OCI-LY7 (cell line): Measurements from ENCODE around the gene PIK3AP1. TPM values are rescaled to one million over a fixed set of nuclear protein-coding genes. Genes with fewer than 3 reads are reported as not detected.

ENCODE experiments used
- BruUV-seq: library from RNA; stranded (reverse); fragments of 400-500 nt; replicated peaks from 2 replicates; lab custom pipeline; 2021; lab: Mats Ljungman, UMichigan
- CTCF ChIA-PET: fragments of 300-600 bp; sonication (Branson Sonifier 250); formaldehyde crosslinking; loops from one replicate; lab custom pipeline; 2022; ENCODE audit warnings: antibody characterized with exemption; ENCODE audit not compliant: unreplicated experiment; lab: Charles Lee
- POLR2A ChIA-PET: fragments of 300-600 bp; sonication (Branson Sonifier 250); formaldehyde crosslinking; loops from one replicate; lab custom pipeline; 2022; ENCODE audit warnings: antibody characterized with exemption; lab: Charles Lee
- DNase-seq: peaks from one replicate; pipeline ENCODE4 v3.0.0-alpha.2; 2015; ENCODE audit warnings: low spot score
- H2AFZ ChIP-seq: fragments of 200-600 bp; sonication (generic), shearing (Covaris generic); 2 replicates; pipeline ENCODE4 v1.6.1; 2014; ENCODE audit warnings: mild to moderate bottlenecking, antibody characterized with exemption, low read length, moderate library complexity
- H3K27ac ChIP-seq: fragments of 200-600 bp; sonication (generic); 2 replicates; pipeline ENCODE4 v1.5.1; 2014; ENCODE audit warnings: mixed run types, low read depth, mild to moderate bottlenecking, moderate library complexity, low read length, inconsistent platforms; ENCODE audit not compliant: poor library complexity, severe bottlenecking
- H3K36me3 ChIP-seq: fragments of 200-600 bp; sonication (generic); 2 replicates; pipeline ENCODE4 v1.6.1; 2014; ENCODE audit warnings: mild to moderate bottlenecking, antibody characterized with exemption, low read length, moderate library complexity, mixed read lengths; ENCODE audit not compliant: insufficient read depth
- H3K4me1 ChIP-seq: fragments of 200-600 bp; sonication (generic); 2 replicates; pipeline ENCODE4 v1.5.1; 2014; ENCODE audit warnings: mild to moderate bottlenecking, low read length; ENCODE audit not compliant: insufficient read depth, poor library complexity, severe bottlenecking
- H3K4me2 ChIP-seq: fragments of 200-600 bp; sonication (generic); 2 replicates; pipeline ENCODE4 v1.6.1; 2014; ENCODE audit warnings: mild to moderate bottlenecking, low read length
- H3K4me3 ChIP-seq: fragments of 200-600 bp; sonication (generic); 2 replicates; pipeline ENCODE4 v1.5.1; 2014; ENCODE audit warnings: mild to moderate bottlenecking, low read depth, low read length; ENCODE audit not compliant: poor library complexity, severe bottlenecking
- H3K79me2 ChIP-seq: fragments of 200-600 bp; sonication (generic); 2 replicates; pipeline ENCODE4 v1.6.1; 2016; ENCODE audit warnings: low read depth, mild to moderate bottlenecking, low read length, moderate library complexity, mixed read lengths; ENCODE audit not compliant: insufficient read depth
- H3K9me2 ChIP-seq: fragments of 200-600 bp; sonication (generic); 2 replicates; pipeline ENCODE4 v1.6.1; 2016; ENCODE audit warnings: mild to moderate bottlenecking, low read length, mixed read lengths; ENCODE audit not compliant: insufficient read depth
- H3K9me3 ChIP-seq: fragments of 200-600 bp; sonication (generic); 2 replicates; pipeline ENCODE4 v1.6.1; 2014; ENCODE audit warnings: mild to moderate bottlenecking, mixed run types, low read length, mixed read lengths
- H4K20me1 ChIP-seq: fragments of 200-600 bp; sonication (generic); 2 replicates; pipeline ENCODE4 v1.6.1; 2014; ENCODE audit warnings: mild to moderate bottlenecking, antibody characterized with exemption, low read length, moderate library complexity, mixed read lengths; ENCODE audit not compliant: insufficient read depth
- EZH2phosphoT487 ChIP-seq: fragments of 200-600 bp; sonication (generic); IDR thresholded peaks from 2 replicates; pipeline ENCODE4 v1.6.1; 2018; ENCODE audit warnings: low read depth, borderline replicate concordance, mild to moderate bottlenecking, mixed run types, antibody characterized with exemption, low read length, moderate library complexity, mixed read lengths
- intact Hi-C: fragments of 100-400 bp; cut with micrococcal nuclease; formaldehyde crosslinking; loops from one replicate; pipeline ENCODE4 v1.10.0; 2022; ENCODE audit not compliant: unreplicated experiment
- total RNA-seq, 2 experiments: library from RNA; depleted of rRNA in 1 of 2; stranded (reverse); fragments of >200 nt in 1 of 2; shearing (Covaris generic) in 1 of 2; gene quantifications; 2 replicates each; pipeline ENCODE4 v1.2.3, GENCODE V29; 2014 to 2022
- TF ChIP-seq, protein P1 (sequence below): fragments of 200-600 bp; sonication (generic); conservative IDR thresholded peaks from 2 replicates; pipeline ENCODE4 v1.5.1; 2014; ENCODE audit warnings: mild to moderate bottlenecking, antibody characterized with exemption, low read length, moderate library complexity, mixed read lengths

Gene PIK3AP1
- total RNA-seq, 2 experiments from 2014 or later = 132 to 140 TPM

DNA sequence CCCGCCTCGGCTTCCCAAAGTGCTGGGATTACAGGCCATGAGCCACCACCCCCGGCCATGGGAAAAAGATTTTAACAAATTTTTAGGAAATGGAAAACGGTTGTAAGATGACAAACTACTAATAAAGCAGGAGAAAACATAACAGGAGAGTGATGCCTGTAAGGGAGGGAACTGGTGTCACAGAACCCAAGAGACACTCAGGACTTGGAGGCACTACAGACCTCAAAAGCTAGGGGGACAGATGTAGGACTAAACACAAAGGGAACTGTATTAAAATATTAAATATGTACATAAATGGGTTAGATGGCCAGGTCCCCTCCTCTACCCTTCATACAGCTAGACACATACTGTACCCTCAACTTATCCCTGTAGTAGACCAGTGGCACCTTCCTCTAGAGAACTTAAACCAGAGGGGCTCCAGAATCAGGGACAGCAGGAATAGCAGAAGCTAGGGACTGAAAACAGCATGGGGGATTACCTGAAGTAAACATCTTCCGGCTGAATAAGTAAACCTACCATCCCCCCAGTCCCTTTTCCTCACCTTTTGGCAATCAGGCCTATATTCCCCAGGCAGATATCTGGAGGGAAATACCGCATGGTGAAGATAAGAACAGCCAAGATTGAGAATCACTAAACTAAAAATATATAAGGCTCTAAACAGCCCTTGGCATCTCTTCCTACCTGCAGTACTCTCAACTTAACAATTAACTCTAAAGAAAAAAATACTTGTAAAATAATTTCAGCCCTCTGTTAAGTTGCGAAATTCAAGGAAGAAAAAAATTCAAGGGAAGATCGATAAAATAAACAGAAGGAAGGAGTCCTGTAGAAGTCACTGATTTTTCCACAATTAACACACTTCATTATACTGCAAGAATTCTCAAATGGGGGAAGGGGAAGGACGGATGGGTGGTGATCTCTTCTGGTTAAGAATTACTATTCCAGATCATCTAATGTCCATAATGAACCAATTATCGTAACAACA, 149.0 kb downstream of the PIK3AP1 start:
- Histone ChIP-seq H3K9me3 (no peaks in the 10 kb centered on the region), H3K4me3 (no peak overlapping the region), H2AFZ (no peak overlapping the region), H4K20me1 (peaks cover 7% of the 10 kb centered on the region; the same call in 1 of the 2 replicates), H3K27ac (no peak overlapping the region), H3K9me2 (no peaks in the 10 kb centered on the region), H3K4me2 (no peak overlapping the region), H3K79me2 (peaks cover 84% of the 10 kb centered on the region), H3K4me1 (peaks cover under 1% of the 10 kb centered on the region), H3K36me3 (peaks cover 72% of the 10 kb centered on the region)
- ChIA-PET CTCF (no interaction called here), POLR2A (interaction anchor here (0.6 to 1.1 kb wide), 2 partner anchors 16 to 421 kb away, joined by 3 read pairs; no protein-coding TSS in a partner anchor)
- no peak for TF ChIP-seq EZH2phosphoT487
- TF ChIP-seq, protein P1, sequence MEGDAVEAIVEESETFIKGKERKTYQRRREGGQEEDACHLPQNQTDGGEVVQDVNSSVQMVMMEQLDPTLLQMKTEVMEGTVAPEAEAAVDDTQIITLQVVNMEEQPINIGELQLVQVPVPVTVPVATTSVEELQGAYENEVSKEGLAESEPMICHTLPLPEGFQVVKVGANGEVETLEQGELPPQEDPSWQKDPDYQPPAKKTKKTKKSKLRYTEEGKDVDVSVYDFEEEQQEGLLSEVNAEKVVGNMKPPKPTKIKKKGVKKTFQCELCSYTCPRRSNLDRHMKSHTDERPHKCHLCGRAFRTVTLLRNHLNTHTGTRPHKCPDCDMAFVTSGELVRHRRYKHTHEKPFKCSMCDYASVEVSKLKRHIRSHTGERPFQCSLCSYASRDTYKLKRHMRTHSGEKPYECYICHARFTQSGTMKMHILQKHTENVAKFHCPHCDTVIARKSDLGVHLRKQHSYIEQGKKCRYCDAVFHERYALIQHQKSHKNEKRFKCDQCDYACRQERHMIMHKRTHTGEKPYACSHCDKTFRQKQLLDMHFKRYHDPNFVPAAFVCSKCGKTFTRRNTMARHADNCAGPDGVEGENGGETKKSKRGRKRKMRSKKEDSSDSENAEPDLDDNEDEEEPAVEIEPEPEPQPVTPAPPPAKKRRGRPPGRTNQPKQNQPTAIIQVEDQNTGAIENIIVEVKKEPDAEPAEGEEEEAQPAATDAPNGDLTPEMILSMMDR = no peak
- intact Hi-C loops = no loop called here
- no peak for DNase-seq
- no TSS peak for BruUV-seq

DNA sequence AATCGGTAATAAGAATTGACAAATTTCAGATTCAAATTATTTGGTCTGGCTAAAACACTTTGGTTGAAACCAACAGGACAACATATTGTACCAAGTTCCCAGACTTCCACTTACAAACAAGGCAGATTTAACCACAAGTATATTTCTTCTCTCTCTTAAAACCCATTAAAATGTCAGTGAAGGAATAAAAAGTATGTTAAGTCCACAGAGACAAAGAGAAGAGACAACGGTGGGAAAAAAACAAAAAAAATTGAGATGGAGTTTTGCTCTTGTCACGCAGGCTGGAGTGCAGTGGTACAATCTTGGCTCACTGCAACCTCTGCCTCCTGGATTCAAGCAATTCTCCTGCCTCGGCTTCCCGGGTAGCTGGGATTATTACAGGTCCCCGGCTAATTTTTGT, 149.8 kb downstream of the PIK3AP1 start:
- CTCF ChIA-PET = no interaction called here

More for the DNA sequence above, 149.8 kb downstream of the PIK3AP1 start:
- Histone ChIP-seq H3K9me3 (no peaks in the 10 kb centered on the region), H3K79me2 (peaks cover 84% of the 10 kb centered on the region), H3K36me3 (peaks cover 64% of the 10 kb centered on the region), H3K4me3 (no peak overlapping the region), H3K27ac (no peak overlapping the region), H3K4me2 (no peak overlapping the region), H2AFZ (no peak overlapping the region), H3K9me2 (no peaks in the 10 kb centered on the region), H3K4me1 (no peaks in the 10 kb centered on the region), H4K20me1 (peaks cover 6% of the 10 kb centered on the region; the same call in 1 of the 2 replicates)
- TF ChIP-seq, protein P1 = no peak
- no peak for TF ChIP-seq EZH2phosphoT487
- DNase-seq = no peak
- POLR2A ChIA-PET = interaction anchor here (1.1 kb wide), 1 partner anchor 17 kb away, joined by 3 read pairs; no protein-coding TSS in a partner anchor
- intact Hi-C loops = no loop called here
- no TSS peak for BruUV-seq
